Gastrocnemius medialis (tissue), 4 donors: ENCODE data around the gene TIAL1.

Experiments
- POLR2A ChIP-seq, 2 donors: fragments of 450-650 bp; IDR thresholded peaks; one replicate each; pipeline ENCODE4 v1.6.1; 2017; ENCODE audit warnings: antibody characterized with exemption in 2 of 2, mild to moderate bottlenecking in 2 of 2, moderate library complexity in 2 of 2
- TF ChIP-seq, protein P1 (sequence below), 5 experiments: fragments of 450-650 bp in 3 of 5; fragments of 200-600 bp in 2 of 5; sonication (generic) in 2 of 5; IDR thresholded peaks in 4 of 5; conservative IDR thresholded peaks in 1 of 5; 1 replicate in 4 of 5; 2 replicates in 1 of 5; pipeline ENCODE4 v1.5.1; 2016 to 2019; ENCODE audit warnings: antibody characterized with exemption in 5 of 5, mild to moderate bottlenecking in 3 of 5, moderate library complexity in 3 of 5

DNA sequence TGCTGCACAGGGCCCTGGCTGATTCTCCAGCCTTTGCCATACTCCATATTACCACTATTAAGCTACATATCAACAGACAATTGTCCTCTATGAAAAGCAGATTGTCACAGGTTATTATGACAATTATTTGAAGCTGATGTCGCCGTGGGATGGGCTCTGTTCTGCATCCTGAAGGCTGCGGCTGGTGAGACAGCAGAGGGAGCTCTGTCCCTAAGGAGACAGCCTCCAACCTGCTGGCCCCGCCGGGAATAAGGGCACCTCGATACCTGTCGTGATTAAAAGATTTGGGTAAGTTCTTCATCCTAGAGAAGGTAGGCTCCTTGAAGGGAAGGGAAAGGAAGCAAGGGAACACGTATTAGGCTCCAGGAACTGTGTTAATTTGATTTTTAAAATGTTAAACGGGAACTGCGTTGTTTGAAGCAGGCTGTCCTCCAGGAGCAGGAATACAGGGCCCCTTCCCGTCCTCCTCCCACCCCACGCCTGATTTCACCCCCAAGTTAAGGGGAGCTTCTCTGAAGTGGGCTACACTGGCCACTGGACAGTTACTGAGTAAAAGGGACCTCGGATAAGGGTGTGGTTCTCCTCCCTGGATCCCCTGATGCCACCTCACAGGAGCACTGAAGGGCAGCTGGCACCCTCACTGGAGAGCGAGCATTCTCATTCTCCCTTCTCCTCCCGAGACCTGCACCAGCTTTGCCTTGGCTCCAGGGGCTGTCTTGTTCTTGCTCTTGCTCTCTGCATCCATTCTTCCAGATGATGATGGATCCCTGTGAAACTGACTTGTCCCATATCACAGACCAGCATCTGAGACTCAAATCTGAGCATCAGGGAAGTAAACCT is 11.8 kb upstream of the TIAL1 start:
- TF ChIP-seq, protein P1, sequence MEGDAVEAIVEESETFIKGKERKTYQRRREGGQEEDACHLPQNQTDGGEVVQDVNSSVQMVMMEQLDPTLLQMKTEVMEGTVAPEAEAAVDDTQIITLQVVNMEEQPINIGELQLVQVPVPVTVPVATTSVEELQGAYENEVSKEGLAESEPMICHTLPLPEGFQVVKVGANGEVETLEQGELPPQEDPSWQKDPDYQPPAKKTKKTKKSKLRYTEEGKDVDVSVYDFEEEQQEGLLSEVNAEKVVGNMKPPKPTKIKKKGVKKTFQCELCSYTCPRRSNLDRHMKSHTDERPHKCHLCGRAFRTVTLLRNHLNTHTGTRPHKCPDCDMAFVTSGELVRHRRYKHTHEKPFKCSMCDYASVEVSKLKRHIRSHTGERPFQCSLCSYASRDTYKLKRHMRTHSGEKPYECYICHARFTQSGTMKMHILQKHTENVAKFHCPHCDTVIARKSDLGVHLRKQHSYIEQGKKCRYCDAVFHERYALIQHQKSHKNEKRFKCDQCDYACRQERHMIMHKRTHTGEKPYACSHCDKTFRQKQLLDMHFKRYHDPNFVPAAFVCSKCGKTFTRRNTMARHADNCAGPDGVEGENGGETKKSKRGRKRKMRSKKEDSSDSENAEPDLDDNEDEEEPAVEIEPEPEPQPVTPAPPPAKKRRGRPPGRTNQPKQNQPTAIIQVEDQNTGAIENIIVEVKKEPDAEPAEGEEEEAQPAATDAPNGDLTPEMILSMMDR (IDR thresholded peaks at IDR 0.05 in 4 of 5, conservative IDR thresholded peaks at IDR 0.05 in 1 of 5), result peak; percentile 37 to 82 (median 64)
- no peak for TF ChIP-seq POLR2A (IDR thresholded peaks at IDR 0.05)
